IPS-18a (cell line): Measurements from ENCODE around the gene PSAPL1.
A peak's percentile ranks its signal among the peaks of the same experiment; 100 is the strongest.

Experiments used
- H3K27ac ChIP-seq: one replicate; pipeline ENCODE4 v1.5.1; 2013; ENCODE audit warnings: low read length
- H3K27me3 ChIP-seq: one replicate; pipeline ENCODE4 v1.6.1; 2013; ENCODE audit warnings: mild to moderate bottlenecking, low read length; ENCODE audit not compliant: control insufficient read depth, insufficient read depth
- H3K36me3 ChIP-seq: one replicate; pipeline ENCODE4 v1.6.1; 2013; ENCODE audit warnings: low read depth, low read length; ENCODE audit not compliant: control insufficient read depth
- H3K4me1 ChIP-seq: one replicate; pipeline ENCODE4 v1.6.1; 2013; ENCODE audit warnings: low read depth, low read length; ENCODE audit not compliant: control insufficient read depth
- H3K4me3 ChIP-seq: one replicate; pipeline ENCODE4 v1.5.1; 2013; ENCODE audit warnings: low read length
- H3K9ac ChIP-seq: one replicate; pipeline ENCODE4 v1.6.1; 2013; ENCODE audit warnings: mild to moderate bottlenecking, low read length, moderate library complexity
- H3K9me3 ChIP-seq: one replicate; pipeline ENCODE4 v1.6.1; 2013; ENCODE audit warnings: low read depth, low read length; ENCODE audit not compliant: control insufficient read depth

Gene PSAPL1

DNA sequence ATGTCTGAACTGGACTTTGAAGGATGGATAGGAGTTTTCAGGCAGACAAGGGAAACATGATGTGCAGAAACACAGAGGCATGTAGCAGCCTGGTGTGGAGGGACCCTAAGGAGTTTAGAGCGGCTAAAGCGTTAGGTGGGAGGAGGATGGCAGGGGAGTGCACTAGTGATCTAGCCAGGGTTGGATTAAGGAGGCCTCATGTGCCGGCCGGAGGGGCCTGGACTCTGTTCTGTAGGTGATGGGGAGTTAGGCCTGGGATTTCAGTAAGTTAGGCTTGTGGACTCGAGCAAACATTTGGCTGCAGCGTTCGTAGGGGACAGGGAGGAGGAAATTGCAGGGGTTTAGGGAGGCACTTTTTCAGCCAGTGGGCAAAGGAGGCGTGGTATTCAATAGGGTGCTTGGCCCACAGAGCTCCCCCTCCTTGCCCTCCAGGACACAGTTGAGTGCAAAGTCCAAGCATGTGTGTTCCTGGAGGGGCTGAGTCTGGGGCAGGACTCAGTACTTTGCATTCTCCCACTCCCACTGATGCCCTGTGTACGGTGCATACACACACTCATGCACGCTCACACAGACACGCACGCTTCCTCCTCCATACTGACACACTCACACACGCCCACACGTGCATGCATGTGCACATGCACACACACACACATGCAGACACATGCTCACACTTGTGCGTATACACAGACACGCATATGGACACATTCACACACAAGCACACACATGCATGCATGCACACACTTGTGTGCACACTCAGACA is 18.6 kb downstream of the PSAPL1 start:
- H3K36me3 ChIP-seq = no peaks in the 10 kb centered on the region
- peaks cover 68% of the 10 kb centered on the region for H3K27me3 ChIP-seq
- H3K27ac ChIP-seq = no peak overlapping the region

DNA sequence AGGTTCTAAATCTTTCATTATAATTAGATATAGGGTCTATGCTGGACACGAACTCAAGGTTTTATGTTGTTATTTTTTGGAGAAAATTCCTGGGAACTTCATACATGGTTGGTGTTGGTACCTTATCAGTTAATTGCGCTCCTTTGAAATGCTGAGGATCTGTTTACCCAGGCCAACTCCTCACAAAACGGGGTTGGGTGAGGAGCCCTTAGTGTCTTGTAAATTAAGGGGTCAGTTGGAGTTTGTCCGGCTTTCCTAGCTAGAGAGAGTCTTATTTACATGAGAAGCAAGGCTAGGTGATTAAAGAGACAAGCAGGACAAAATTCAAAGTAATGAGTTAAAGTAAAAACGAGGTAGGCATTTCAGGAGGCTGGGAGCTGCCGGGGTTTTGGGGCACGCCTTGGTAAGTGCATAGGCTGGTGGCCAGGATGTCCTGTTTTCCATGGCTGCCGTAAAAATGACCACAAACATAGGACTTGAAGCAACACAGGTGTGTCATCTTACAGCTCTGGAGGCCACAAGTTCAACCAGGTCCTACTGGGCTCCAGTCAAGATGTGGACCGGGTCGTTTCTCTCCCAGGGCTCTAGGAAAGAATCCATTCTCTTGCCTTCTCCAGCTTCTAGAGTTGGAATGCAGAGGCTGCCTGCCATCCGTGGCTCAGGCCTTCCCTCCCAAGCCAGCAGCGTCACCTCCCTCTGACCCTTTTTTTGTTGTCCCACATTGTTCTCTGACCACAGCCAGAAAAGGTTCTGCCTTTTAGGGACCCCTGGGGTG is 19.8 kb downstream of the PSAPL1 start:
- H3K27me3 ChIP-seq = peaks cover 68% of the 10 kb centered on the region
- no peak overlapping the region for H3K9ac ChIP-seq
- H3K27ac ChIP-seq = no peak overlapping the region
- H3K4me3 ChIP-seq = peak overlapping the region; percentile 25
- peaks cover 17% of the 10 kb centered on the region for H3K4me1 ChIP-seq
- no peaks in the 10 kb centered on the region for H3K9me3 ChIP-seq
- no peaks in the 10 kb centered on the region for H3K36me3 ChIP-seq

More for the DNA sequence above, 18.6 kb downstream of the PSAPL1 start:
- no peak overlapping the region for H3K4me3 ChIP-seq
- peaks cover 17% of the 10 kb centered on the region for H3K4me1 ChIP-seq
- H3K9me3 ChIP-seq = no peaks in the 10 kb centered on the region
- no peak overlapping the region for H3K9ac ChIP-seq

DNA sequence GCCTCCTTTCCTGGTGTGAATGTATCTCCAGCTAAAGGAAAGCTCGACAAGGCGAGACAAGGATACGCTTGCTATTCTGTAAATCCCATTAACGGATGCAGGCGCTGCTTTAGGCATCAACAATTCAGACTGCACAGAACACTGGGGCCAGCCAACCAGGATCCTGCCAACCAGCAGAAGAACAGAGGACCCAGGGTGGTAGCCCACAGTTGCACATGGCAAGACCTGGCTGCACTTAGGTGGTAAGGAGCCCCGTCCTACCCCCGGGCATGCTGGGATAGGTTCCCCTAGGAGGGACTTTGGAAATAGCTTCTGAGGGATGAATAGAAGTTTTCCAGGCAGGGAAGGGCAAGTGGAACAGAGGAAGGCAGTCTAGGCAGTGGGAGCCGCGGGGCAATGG is 20.7 kb downstream of the PSAPL1 start:
- no peaks in the 10 kb centered on the region for H3K36me3 ChIP-seq
- H3K4me1 ChIP-seq = peaks cover 17% of the 10 kb centered on the region
- no peak overlapping the region for H3K4me3 ChIP-seq
- no peak overlapping the region for H3K9ac ChIP-seq
- H3K27ac ChIP-seq = no peak overlapping the region
- H3K9me3 ChIP-seq = no peaks in the 10 kb centered on the region
- peaks cover 68% of the 10 kb centered on the region for H3K27me3 ChIP-seq

DNA sequence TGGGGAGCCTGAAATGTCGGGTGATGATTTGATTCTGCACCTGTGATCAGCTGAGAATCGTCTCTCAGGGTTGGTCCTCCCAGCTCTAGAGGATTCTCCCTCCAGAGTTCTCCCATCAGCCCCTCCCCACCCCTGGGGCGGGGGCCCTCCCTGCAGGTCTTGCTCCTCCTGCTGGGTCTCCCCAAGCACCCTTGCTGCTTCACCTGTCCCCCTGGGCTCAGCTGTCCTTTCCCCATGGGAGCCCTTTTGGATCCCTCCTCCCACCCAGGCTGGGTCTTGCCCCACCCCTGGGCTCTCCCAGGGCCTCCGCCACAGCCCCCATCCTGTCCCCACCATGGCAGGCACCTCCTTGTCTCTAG is 22.2 kb downstream of the PSAPL1 start:
- no peak overlapping the region for H3K4me3 ChIP-seq
- peaks cover 17% of the 10 kb centered on the region for H3K4me1 ChIP-seq
- peaks cover 63% of the 10 kb centered on the region for H3K27me3 ChIP-seq
- no peaks in the 10 kb centered on the region for H3K9me3 ChIP-seq
- no peak overlapping the region for H3K9ac ChIP-seq
- no peaks in the 10 kb centered on the region for H3K36me3 ChIP-seq
- no peak overlapping the region for H3K27ac ChIP-seq

DNA sequence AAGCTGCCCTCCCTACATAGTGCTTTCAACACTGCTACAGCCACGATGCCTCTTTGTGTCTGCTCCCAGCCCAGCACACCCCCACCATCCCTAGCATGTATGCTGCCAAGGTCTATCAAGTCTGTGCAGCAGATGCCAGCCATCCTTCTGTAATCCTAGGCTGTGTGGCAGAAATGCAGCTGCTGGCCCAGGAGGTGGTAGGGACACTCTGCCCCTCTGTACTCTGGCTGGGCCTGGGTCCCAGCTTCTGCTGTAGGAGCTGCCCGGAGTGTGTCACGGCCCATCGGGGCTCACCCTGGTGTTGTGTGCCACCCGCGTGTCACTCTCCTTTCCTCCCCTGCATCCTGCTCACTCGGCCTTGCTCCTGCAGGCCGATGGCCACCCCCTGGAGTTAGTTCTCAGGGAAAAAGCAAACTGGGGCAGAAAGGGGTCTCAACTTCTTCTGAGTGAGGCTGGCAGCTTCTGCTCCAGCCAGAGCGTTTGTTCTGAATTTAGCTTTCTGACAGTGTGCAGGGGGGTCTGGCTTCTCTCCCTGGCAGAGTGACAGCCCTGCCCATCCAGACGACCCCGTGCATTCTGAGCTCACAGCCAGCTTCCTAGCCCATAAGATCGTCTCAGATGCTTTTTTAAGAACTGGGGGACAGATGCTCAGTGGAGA is 22.7 kb downstream of the PSAPL1 start:
- no peak overlapping the region for H3K9ac ChIP-seq
- H3K27ac ChIP-seq = no peak overlapping the region
- H3K4me1 ChIP-seq = peaks cover 17% of the 10 kb centered on the region
- no peak overlapping the region for H3K4me3 ChIP-seq
- no peaks in the 10 kb centered on the region for H3K36me3 ChIP-seq
- peaks cover 58% of the 10 kb centered on the region for H3K27me3 ChIP-seq
- no peaks in the 10 kb centered on the region for H3K9me3 ChIP-seq

DNA sequence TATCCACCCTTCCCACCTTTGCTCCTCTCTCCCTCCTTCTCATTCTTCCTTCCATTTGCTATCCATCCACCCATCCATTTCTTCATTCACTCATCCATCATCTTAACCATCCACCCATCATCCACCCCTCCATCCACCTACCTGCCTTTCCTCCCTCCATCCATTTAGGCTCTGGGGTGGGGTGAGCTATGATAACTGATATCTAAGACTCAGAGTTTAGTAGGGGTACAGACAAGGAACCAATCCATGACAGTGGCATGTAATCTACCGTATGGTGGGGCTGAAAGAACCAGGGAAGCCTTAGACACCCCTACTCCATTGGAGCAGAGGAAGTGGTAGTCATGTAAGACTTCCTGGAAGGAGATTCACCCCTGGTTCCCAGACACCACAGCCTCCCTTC is 23.2 kb downstream of the PSAPL1 start:
- H3K27me3 ChIP-seq = peaks cover 53% of the 10 kb centered on the region
- no peak overlapping the region for H3K9ac ChIP-seq
- H3K9me3 ChIP-seq = no peaks in the 10 kb centered on the region
- H3K36me3 ChIP-seq = no peaks in the 10 kb centered on the region
- no peak overlapping the region for H3K27ac ChIP-seq
- peaks cover 17% of the 10 kb centered on the region for H3K4me1 ChIP-seq
- H3K4me3 ChIP-seq = no peak overlapping the region

DNA sequence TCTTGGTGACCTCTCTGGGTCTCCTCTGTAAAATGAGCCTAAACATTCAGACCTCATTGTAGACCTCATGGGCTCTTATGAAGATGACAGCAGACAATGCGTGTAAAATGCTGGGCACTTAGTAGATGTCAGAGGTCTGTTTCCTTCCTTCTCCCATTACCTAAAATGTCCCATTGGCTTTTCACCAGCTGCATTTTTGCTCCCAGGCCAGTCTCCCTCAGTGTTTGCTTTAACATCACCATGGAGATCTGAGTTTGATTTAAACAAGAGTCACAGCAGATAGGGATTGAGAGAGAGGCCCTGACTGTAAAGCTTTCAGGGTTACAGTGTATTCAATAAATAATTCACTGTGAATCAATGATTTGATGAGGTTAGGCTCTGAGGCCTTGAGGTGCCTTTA is 24.3 kb downstream of the PSAPL1 start:
- H3K36me3 ChIP-seq = no peaks in the 10 kb centered on the region
- H3K4me1 ChIP-seq = peaks cover 13% of the 10 kb centered on the region
- no peak overlapping the region for H3K27ac ChIP-seq
- no peaks in the 10 kb centered on the region for H3K9me3 ChIP-seq
- peaks cover 42% of the 10 kb centered on the region for H3K27me3 ChIP-seq
- H3K9ac ChIP-seq = no peak overlapping the region
- H3K4me3 ChIP-seq = no peak overlapping the region

DNA sequence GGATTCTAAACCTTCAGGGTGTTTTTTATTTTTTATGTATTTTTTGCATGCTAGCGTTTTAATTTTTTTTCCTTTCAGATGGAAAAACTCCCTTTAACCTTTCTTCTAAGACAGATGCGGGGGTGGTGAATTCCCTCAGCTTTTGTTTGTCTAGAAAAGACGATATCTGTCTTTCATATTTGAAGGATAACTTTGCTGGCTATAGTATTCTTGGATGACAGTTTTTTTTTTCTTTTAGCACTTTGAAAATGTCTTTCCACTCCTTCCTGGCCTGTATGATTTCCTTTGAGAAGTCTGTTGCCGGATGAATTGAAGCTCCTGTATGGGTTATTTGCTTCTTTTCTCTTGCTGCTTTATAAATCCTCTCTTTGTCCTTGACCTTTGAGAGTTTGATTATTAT is 26.6 kb downstream of the PSAPL1 start:
- H3K9ac ChIP-seq = no peak overlapping the region
- no peaks in the 10 kb centered on the region for H3K4me1 ChIP-seq
- no peak overlapping the region for H3K27ac ChIP-seq
- H3K4me3 ChIP-seq = no peak overlapping the region
- H3K27me3 ChIP-seq = peaks cover 20% of the 10 kb centered on the region
- H3K9me3 ChIP-seq = no peaks in the 10 kb centered on the region
- H3K36me3 ChIP-seq = no peaks in the 10 kb centered on the region

DNA sequence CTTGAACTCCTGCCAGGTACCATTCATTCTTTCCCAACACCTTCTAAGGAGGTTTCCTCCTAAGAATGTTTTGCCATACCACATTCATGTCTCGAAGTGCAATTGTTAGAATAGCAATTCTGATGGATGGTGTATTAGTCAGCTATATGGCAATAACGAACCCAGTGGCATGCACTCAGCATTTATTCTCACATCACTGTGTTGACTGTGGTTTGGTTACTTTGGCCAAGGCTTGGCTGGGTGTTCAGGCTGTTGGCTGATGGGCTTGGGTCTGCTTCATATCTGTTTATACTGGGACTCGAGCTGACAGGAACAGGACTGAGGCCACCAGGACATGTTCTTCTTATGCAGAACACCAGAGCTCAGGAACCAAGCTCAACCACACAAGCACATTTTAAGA is 31.7 kb downstream of the PSAPL1 start:
- H3K27ac ChIP-seq = no peak overlapping the region
- no peak overlapping the region for H3K9ac ChIP-seq
- no peaks in the 10 kb centered on the region for H3K4me1 ChIP-seq

DNA sequence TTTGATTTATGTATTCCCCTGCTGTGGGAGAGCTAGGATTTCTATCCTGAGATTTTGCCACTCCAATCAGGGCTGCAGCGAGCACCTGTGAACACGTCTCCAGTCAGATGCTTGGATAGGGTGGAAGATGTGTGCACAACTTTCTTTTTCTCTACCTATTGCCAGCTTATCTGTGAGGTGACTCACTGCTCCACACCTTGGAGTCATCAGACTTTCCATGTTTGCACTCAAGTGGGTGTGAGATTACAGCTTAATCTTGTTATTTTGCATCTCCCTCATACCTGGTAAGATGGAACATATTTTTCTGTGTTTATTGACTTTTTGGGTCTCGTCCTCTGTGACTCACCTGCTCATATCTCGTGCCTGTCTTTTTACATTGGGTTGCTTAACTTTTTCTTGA is 32.2 kb downstream of the PSAPL1 start:
- H3K36me3 ChIP-seq = no peaks in the 10 kb centered on the region
- H3K9ac ChIP-seq = no peak overlapping the region
- H3K4me3 ChIP-seq = no peak overlapping the region
- H3K9me3 ChIP-seq = no peaks in the 10 kb centered on the region
- no peak overlapping the region for H3K27ac ChIP-seq
- H3K4me1 ChIP-seq = no peaks in the 10 kb centered on the region
- no peaks in the 10 kb centered on the region for H3K27me3 ChIP-seq

More for the DNA sequence above, 31.7 kb downstream of the PSAPL1 start:
- Histone ChIP-seq H3K36me3 (no peaks in the 10 kb centered on the region), H3K4me3 (no peak overlapping the region), H3K9me3 (no peaks in the 10 kb centered on the region), H3K27me3 (no peaks in the 10 kb centered on the region)

DNA sequence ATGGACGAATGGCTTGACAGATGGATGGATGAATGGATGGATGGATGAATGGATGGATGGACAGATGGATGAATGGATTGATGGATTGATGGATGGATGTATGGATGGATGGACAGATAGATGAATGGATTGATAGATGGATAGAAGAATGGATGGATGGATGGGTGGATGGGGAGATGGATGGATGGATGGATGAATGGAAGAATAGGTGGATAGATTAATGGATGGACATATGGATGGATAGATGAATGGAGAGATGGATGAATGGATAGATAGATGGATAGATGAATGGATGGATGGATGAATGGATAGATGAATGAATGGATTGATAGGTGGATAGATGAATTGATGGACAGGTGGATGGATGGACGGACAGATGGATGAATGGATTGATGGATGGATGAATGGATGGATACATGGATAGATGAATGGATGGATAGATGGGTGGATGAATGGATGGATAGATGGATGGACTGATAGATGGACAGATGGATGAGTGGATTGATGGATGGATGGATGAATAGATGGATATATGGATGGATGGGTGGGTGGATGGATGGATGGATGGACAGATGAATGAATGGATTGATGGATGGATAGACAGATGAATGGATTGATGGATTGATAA is 33.9 kb downstream of the PSAPL1 start:
- H3K9me3 ChIP-seq = no peaks in the 10 kb centered on the region
- H3K9ac ChIP-seq = no peak overlapping the region
- H3K36me3 ChIP-seq = no peaks in the 10 kb centered on the region
- no peak overlapping the region for H3K4me3 ChIP-seq
- no peak overlapping the region for H3K27ac ChIP-seq
- H3K27me3 ChIP-seq = no peaks in the 10 kb centered on the region
- no peaks in the 10 kb centered on the region for H3K4me1 ChIP-seq
